Liver (tissue), 9 donors: ENCODE data around the gene SYT14. TPM values are rescaled to one million over a fixed set of nuclear protein-coding genes. Genes with fewer than 3 reads are reported as not detected.

ENCODE experiments used
- DNase-seq: peaks from one replicate; pipeline ENCODE4 v3.0.0-alpha.2; 2017; ENCODE audit warnings: low spot score
- H3K27ac ChIP-seq, 2 donors: one replicate each; pipeline ENCODE4 v1.7.0; 2013; ENCODE audit warnings: inconsistent platforms in 2 of 2, low read length in 2 of 2, control low read depth in 1 of 2, low read depth in 1 of 2, mild to moderate bottlenecking in 1 of 2
- H3K27me3 ChIP-seq, 4 donors: one replicate each; pipeline versions ENCODE4 v1.6.1 to v1.7.0; 2013; ENCODE audit warnings: low read length in 3 of 4, inconsistent platforms in 1 of 4, mild to moderate bottlenecking in 1 of 4, moderate library complexity in 1 of 4; ENCODE audit not compliant: control insufficient read depth in 4 of 4, insufficient read depth in 4 of 4
- H3K36me3 ChIP-seq, 4 donors: one replicate each; pipeline versions ENCODE4 v1.6.1 to v1.7.0; 2013; ENCODE audit warnings: low read length in 3 of 4, mild to moderate bottlenecking in 3 of 4, low read depth in 1 of 4, moderate library complexity in 1 of 4; ENCODE audit not compliant: control insufficient read depth in 4 of 4, insufficient read depth in 3 of 4
- H3K4me1 ChIP-seq, 4 donors: one replicate each; pipeline versions ENCODE4 v1.6.1 to v1.7.0; 2013; ENCODE audit warnings: low read length in 3 of 4, mild to moderate bottlenecking in 3 of 4, moderate library complexity in 1 of 4; ENCODE audit not compliant: control insufficient read depth in 4 of 4, insufficient read depth in 4 of 4
- H3K4me3 ChIP-seq, 3 donors: one replicate each; pipeline versions ENCODE4 v1.6.1 to v1.7.0; 2013; ENCODE audit warnings: low read length in 3 of 3, control low read depth in 1 of 3, low read depth in 1 of 3, mild to moderate bottlenecking in 1 of 3
- H3K9ac ChIP-seq, 2 donors: one replicate each; pipeline ENCODE4 v1.7.0; 2013; ENCODE audit warnings: low read length in 2 of 2, mild to moderate bottlenecking in 2 of 2, moderate library complexity in 2 of 2, control low read depth in 1 of 2, low read depth in 1 of 2
- H3K9me3 ChIP-seq, 4 donors: one replicate each; pipeline versions ENCODE4 v1.6.1 to v1.7.0; 2013; ENCODE audit warnings: low read length in 3 of 4; ENCODE audit not compliant: control insufficient read depth in 4 of 4
- ATF3 ChIP-seq: IDR thresholded peaks from 2 replicates; pipeline ENCODE4 v1.6.1; 2016; ENCODE audit warnings: antibody characterized with exemption
- EGR1 ChIP-seq, 2 donors: IDR thresholded peaks; 2 replicates each; pipeline ENCODE4 v1.6.1; 2016 to 2018; ENCODE audit warnings: antibody characterized with exemption in 2 of 2, low read depth in 2 of 2
- FOXA1 ChIP-seq: IDR thresholded peaks from 2 replicates; pipeline ENCODE4 v1.6.1; 2016; ENCODE audit warnings: antibody characterized with exemption
- FOXA2 ChIP-seq: IDR thresholded peaks from 2 replicates; pipeline ENCODE4 v1.6.1; 2016; ENCODE audit warnings: antibody characterized with exemption
- GABPA ChIP-seq, 2 donors: IDR thresholded peaks in 1 of 2; conservative IDR thresholded peaks in 1 of 2; 2 replicates each; pipeline ENCODE4 v1.6.1; 2016; ENCODE audit warnings: antibody characterized with exemption in 2 of 2, mild to moderate bottlenecking in 1 of 2, moderate library complexity in 1 of 2
- HNF4A ChIP-seq, 2 donors: conservative IDR thresholded peaks; 2 replicates each; pipeline ENCODE4 v1.6.1; 2016; ENCODE audit warnings: antibody characterized with exemption in 2 of 2, mild to moderate bottlenecking in 2 of 2
- HNF4G ChIP-seq: IDR thresholded peaks from 2 replicates; pipeline ENCODE4 v1.6.1; 2016; ENCODE audit warnings: antibody characterized with exemption
- JUND ChIP-seq, 2 donors: IDR thresholded peaks; 2 replicates each; pipeline ENCODE4 v1.6.1; 2016; ENCODE audit warnings: antibody characterized with exemption in 2 of 2
- NR2F2 ChIP-seq: IDR thresholded peaks from 2 replicates; pipeline ENCODE4 v1.6.1; 2016; ENCODE audit warnings: antibody characterized with exemption
- RAD21 ChIP-seq, 2 donors: IDR thresholded peaks; 2 replicates each; pipeline ENCODE4 v1.6.1; 2016; ENCODE audit warnings: antibody characterized with exemption in 2 of 2, mild to moderate bottlenecking in 2 of 2
- RXRA ChIP-seq, 2 donors: IDR thresholded peaks; 2 replicates each; pipeline ENCODE4 v1.6.1; 2017 to 2018; ENCODE audit warnings: antibody characterized with exemption in 2 of 2, mild to moderate bottlenecking in 1 of 2
- SP1 ChIP-seq: IDR thresholded peaks from 2 replicates; pipeline ENCODE4 v1.6.1; 2018; ENCODE audit warnings: antibody characterized with exemption, mild to moderate bottlenecking
- TAF1 ChIP-seq: conservative IDR thresholded peaks from 2 replicates; pipeline ENCODE4 v1.6.1; 2016; ENCODE audit warnings: antibody characterized with exemption, mild to moderate bottlenecking
- YY1 ChIP-seq: IDR thresholded peaks from 2 replicates; pipeline ENCODE4 v1.6.1; 2016; ENCODE audit warnings: antibody characterized with exemption, mild to moderate bottlenecking
- WGBS: extraction: QIAGEN DNeasy Blood & Tissue Kit; methylation state at CpG from one replicate; pipeline ENCODE4 v1.1.7; 2013; 5-methylcytosine and 5-hydroxymethylcytosine counted together
- polyA plus RNA-seq, 2 donors: library from polyadenylated mRNA; stranded (reverse) in 1 of 2; unstranded in 1 of 2; fragments of 200-250 nt in 1 of 2; fragments of >200 nt in 1 of 2; fragmentation: Nextera tagmentation in 1 of 2; extraction: Ambion mirVana in 1 of 2; gene quantifications; one replicate each; pipeline versions ENCODE4 v1.2.1 to v1.2.3, GENCODE V29; 2013 to 2015
- total RNA-seq, 2 donors: library from RNA; depleted of rRNA; stranded (reverse); fragments of >200 nt; gene quantifications; one replicate each; pipeline ENCODE4 v1.2.3, GENCODE V29; 2014
- TF ChIP-seq, protein P1 (sequence below): IDR thresholded peaks from 2 replicates; pipeline ENCODE4 v1.6.1; 2016; ENCODE audit warnings: antibody characterized with exemption
- TF ChIP-seq, protein P2 (sequence below): IDR thresholded peaks from 2 replicates; pipeline ENCODE4 v1.6.1; 2016; ENCODE audit warnings: antibody characterized with exemption
- TF ChIP-seq, protein P3 (sequence below): fragments of 150-350 bp; IDR thresholded peaks from 2 replicates; pipeline ENCODE4 v1.5.1; 2017; ENCODE audit warnings: improper control_type of control experiment, low read depth, low read length; ENCODE audit not compliant: missing input control
- donor health status: healthy.
- donor health status: healthy.
- donor health status: healthy.
- donor health status: healthy.
- donor health status: healthy.

Gene SYT14
- total and polyA plus RNA-seq, 4 donors, result not detected

DNA sequence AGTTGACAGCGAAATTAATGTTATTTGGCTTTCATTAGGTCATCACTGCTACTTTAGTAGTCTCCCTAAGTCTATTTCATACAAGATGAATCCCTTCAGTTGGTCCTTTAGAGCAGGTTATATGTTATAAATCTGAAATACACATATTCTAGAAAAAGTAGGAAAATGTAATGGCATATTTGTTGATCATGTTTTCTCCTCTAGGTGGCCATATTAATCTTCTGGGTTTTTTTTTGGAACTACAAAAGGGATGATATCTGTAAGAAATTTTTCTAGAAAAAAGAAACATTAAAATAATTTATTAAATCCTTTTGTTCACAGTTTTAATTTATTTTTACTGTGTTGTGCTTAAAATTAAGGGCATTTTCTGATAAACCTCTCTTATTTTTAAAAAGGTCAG is 87.9 kb downstream of the SYT14 start:
- 71% methylated on average over 1 of the region's 1 CpG for WGBS
- H3K36me3 ChIP-seq, result no peaks in the 10 kb centered on the region
- peaks cover 0 to 16% (median 0%) of the 10 kb centered on the region in 4 donors for H3K27me3 ChIP-seq
- TF ChIP-seq YY1 (no peak), ATF3 (no peak), FOXA2 (no peak), SP1 (no peak), NR2F2 (no peak), GABPA (IDR thresholded peaks at IDR 0.05 in 1 of 2, conservative IDR thresholded peaks at IDR 0.05 in 1 of 2) (no peak), HNF4G (no peak), RXRA (IDR thresholded peaks at IDR 0.05) (no peak), FOXA1 (no peak)
- no peak for DNase-seq
- H3K27ac ChIP-seq, result no peak overlapping the region
- no peaks in the 10 kb centered on the region for H3K4me1 ChIP-seq
- peaks cover 0 to 11% (median 2%) of the 10 kb centered on the region in 4 donors for H3K9me3 ChIP-seq
- no peak overlapping the region for H3K4me3 ChIP-seq
- no peak overlapping the region for H3K9ac ChIP-seq

DNA sequence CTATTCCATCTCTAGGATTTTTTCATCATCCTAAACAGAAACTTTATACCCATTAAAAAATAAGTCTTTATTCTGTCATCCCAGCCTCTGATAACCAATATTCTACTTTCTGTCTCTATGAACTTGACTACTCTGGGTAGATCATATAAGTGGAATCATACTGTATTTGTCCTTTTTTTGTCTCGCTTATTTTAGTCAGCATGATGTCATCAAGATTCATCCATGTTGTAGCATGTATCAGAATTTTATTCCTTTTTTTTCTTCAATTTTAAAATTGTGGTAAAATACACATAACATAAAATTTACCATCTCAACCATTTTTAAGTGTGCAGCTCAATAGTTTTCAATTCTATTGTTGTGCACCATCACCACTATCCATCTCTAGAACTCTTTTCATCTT is 90.0 kb downstream of the SYT14 start:
- Histone ChIP-seq H3K9ac (no peak overlapping the region), H3K9me3 (peaks cover 0 to 20% (median 2%) of the 10 kb centered on the region in 4 donors), H3K36me3 (no peaks in the 10 kb centered on the region), H3K4me1 (no peaks in the 10 kb centered on the region), H3K4me3 (no peak overlapping the region), H3K27me3 (peaks cover 0 to 20% (median 0%) of the 10 kb centered on the region in 4 donors), H3K27ac (no peak overlapping the region)
- DNase-seq, result no peak
- TF ChIP-seq TAF1 (no peak), FOXA2 (no peak), HNF4A (conservative IDR thresholded peaks at IDR 0.05) (no peak), JUND (IDR thresholded peaks at IDR 0.05) (no peak), EGR1 (IDR thresholded peaks at IDR 0.05; ENCODE audit: low read depth in 2 of 2) (no peak), RXRA (IDR thresholded peaks at IDR 0.05) (no peak), GABPA (IDR thresholded peaks at IDR 0.05 in 1 of 2, conservative IDR thresholded peaks at IDR 0.05 in 1 of 2) (no peak), RAD21 (IDR thresholded peaks at IDR 0.05) (no peak)
- TF ChIP-seq, protein P1, sequence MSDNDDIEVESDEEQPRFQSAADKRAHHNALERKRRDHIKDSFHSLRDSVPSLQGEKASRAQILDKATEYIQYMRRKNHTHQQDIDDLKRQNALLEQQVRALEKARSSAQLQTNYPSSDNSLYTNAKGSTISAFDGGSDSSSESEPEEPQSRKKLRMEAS, result no peak
- TF ChIP-seq, protein P2, sequence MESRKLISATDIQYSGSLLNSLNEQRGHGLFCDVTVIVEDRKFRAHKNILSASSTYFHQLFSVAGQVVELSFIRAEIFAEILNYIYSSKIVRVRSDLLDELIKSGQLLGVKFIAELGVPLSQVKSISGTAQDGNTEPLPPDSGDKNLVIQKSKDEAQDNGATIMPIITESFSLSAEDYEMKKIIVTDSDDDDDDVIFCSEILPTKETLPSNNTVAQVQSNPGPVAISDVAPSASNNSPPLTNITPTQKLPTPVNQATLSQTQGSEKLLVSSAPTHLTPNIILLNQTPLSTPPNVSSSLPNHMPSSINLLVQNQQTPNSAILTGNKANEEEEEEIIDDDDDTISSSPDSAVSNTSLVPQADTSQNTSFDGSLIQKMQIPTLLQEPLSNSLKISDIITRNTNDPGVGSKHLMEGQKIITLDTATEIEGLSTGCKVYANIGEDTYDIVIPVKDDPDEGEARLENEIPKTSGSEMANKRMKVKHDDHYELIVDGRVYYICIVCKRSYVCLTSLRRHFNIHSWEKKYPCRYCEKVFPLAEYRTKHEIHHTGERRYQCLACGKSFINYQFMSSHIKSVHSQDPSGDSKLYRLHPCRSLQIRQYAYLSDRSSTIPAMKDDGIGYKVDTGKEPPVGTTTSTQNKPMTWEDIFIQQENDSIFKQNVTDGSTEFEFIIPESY, result no peak
- WGBS, result 86% methylated on average over 1 of the region's 1 CpG

GRCh38 chr1:210031473-210031872 is 93.5 kb downstream of the SYT14 start:
- peaks cover 0 to 14% (median 0%) of the 10 kb centered on the region in 4 donors for H3K27me3 ChIP-seq
- no peaks in the 10 kb centered on the region for H3K4me1 ChIP-seq
- no peak for TF ChIP-seq HNF4A (conservative IDR thresholded peaks at IDR 0.05)
- TF ChIP-seq, protein P3, sequence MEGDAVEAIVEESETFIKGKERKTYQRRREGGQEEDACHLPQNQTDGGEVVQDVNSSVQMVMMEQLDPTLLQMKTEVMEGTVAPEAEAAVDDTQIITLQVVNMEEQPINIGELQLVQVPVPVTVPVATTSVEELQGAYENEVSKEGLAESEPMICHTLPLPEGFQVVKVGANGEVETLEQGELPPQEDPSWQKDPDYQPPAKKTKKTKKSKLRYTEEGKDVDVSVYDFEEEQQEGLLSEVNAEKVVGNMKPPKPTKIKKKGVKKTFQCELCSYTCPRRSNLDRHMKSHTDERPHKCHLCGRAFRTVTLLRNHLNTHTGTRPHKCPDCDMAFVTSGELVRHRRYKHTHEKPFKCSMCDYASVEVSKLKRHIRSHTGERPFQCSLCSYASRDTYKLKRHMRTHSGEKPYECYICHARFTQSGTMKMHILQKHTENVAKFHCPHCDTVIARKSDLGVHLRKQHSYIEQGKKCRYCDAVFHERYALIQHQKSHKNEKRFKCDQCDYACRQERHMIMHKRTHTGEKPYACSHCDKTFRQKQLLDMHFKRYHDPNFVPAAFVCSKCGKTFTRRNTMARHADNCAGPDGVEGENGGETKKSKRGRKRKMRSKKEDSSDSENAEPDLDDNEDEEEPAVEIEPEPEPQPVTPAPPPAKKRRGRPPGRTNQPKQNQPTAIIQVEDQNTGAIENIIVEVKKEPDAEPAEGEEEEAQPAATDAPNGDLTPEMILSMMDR, result no peak
- no peak for TF ChIP-seq HNF4G
- TF ChIP-seq, protein P1, result no peak
- TF ChIP-seq, protein P2, result no peak
- TF ChIP-seq TAF1, result no peak
- no peak for TF ChIP-seq GABPA (IDR thresholded peaks at IDR 0.05 in 1 of 2, conservative IDR thresholded peaks at IDR 0.05 in 1 of 2)
- TF ChIP-seq RXRA (IDR thresholded peaks at IDR 0.05), result no peak
- TF ChIP-seq RAD21 (IDR thresholded peaks at IDR 0.05), result no peak
- no peaks in the 10 kb centered on the region for H3K36me3 ChIP-seq
- peaks cover 0 to 20% (median 2%) of the 10 kb centered on the region in 4 donors for H3K9me3 ChIP-seq
- H3K27ac ChIP-seq, result no peak overlapping the region
- H3K9ac ChIP-seq, result no peak overlapping the region
- no peak overlapping the region for H3K4me3 ChIP-seq
- DNase-seq, result no peak
- WGBS, result 31% methylated on average over 1 of the region's 1 CpG
